OCI-M1 (cell line): ENCODE measurements around the gene MTUS2.
"Not testable (repeated sequence)": the region's sequence is repeated elsewhere in the genome, so short reads cannot be mapped to it uniquely, and the experiment has no call there.

Experiments used
- DNase-seq: peaks from one replicate; lab custom pipeline; 2025; lab: John Stamatoyannopoulos, UW

MTUS2 gene

DNA sequence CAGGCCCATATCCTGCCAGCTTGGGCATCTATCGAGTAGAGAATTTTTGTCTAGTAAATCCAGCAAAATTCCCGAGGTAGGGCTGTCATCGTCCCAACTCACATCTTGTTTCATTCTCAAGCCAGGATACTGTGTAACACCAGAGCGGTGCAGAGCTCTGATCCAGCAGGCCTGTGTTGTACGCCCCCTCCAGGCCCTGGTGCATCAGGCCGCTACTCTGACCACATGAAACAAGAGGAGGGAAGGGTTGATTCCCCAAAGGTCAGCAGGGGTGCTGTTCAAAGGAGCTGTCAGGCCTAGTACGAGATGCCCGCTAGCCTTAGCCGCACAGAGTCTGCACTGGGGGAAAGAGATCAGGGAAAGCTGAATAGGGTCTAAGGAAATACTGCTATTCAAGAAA is 499.3 kb downstream of the MTUS2 start:
- DNase-seq = no peak

DNA sequence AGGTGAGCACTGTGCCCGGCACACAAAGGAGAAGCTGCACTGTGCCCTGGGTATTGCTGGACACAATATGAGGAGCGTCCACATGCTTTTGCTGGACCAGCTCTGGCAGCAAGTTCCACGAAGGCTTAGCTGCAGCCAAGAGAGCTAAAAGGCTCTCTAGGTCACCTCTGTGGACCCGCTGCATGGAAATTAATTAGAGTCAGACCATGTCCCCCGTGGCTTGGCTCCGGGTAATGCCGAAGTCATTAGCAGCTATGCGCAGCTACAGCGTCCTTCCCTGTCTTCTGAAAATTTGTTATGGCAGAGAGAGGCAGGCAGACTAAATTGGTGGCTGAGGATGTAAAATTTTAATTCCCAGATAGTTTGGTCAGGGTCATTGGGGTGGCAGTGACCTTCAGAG is 503.8 kb downstream of the MTUS2 start:
- no peak for DNase-seq

DNA sequence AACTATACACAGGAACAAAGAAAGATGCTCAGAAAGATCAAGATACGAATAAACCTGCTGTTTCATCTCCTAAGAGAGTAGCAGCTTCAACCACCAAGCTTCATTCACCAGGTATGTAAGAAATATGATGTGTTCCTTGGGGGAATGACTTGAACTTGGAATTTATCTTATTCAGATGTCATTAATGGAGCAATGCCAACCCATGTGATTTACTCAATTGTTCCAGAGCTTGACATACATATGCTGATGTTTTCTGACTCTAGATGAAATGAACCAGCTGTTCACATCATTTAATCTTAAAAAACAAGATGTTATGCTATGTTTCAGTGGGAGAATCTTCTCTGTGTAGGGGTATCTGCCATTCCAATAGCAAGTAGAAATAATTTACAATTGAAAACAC is 504.5 kb downstream of the MTUS2 start:
- DNase-seq = no peak

DNA sequence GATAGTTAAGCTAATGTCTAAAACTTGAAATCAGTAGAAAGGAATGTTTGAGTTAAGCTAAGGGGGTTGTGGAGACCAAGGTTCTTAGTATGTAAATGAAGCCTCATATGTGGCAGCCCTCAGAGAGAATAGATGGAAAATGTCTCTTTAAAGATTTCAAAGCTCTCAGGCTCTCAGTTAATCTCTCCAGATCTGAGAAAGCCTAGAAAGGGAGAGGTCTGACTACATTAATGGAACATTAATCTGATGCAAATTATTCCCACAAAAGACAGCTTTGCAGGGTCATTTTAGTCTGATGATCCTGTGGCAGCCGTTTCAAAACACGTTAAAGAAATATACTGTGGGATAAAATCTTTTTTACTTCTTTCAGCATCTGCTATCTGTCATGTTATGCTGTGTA is 508.4 kb downstream of the MTUS2 start:
- no peak for DNase-seq

DNA sequence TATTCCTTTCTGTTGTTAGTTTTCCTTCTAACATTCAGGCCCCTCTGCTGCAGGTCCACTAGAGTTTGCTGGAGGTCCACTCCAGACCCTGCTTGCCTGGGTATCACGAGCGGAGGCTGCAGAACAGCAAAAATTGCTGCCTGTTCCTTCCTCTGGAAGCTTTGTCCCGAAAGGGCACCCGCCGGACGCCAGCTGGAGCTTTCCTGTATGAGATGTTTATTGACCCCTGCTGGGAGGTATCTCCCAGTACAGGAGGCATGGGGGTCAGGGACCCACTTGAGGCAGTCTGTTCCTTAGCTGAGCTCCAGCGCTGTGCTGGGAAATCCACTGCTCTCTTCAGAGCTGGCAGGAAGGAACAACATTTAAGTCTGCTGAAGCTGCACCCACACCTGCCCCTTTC is 516.2 kb downstream of the MTUS2 start:
- DNase-seq = no peak

DNA sequence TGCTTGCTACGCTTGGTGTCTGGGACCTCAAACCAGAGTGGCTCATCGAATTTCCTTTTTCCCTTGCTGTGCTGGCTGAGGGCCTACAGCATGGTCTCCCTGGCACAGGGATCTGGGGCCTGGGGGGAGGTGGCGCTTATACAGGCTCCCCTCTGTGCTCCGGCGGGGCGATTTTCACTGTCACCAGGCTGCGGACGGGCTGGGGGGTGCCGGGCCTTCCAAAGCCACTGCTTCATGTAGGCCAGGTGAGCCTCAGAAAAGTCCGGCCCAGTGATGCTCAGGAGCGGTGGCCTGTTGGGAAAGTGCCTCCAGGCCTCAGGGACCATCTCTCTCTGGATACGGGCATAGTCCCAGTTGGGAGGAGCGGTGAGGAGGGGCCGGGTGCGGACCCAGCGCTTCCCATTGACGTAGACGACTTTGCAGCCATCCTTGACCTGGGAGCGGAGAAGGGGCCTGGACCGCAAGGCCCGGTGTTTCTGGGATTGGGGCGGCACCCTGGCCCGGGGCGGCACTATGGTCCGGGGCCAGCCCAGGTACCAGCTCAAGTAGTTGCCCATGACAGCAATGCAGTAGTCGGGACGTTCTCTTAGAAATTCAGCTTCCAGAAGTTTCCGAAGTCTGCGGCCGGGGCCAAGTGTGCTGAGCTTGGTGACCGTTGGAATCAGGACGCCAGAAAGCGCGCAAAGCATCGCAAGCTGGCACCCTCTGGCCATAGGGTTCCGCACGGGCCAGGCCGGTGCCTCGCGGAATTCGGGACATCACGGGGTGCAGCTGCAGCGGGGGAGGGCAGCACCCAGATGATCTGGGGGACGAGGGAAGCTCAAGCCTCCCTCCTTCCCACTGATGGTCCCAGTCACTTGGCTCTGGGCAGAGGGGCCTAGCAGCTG is 519.5 kb downstream of the MTUS2 start:
- DNase-seq = no peak

DNA sequence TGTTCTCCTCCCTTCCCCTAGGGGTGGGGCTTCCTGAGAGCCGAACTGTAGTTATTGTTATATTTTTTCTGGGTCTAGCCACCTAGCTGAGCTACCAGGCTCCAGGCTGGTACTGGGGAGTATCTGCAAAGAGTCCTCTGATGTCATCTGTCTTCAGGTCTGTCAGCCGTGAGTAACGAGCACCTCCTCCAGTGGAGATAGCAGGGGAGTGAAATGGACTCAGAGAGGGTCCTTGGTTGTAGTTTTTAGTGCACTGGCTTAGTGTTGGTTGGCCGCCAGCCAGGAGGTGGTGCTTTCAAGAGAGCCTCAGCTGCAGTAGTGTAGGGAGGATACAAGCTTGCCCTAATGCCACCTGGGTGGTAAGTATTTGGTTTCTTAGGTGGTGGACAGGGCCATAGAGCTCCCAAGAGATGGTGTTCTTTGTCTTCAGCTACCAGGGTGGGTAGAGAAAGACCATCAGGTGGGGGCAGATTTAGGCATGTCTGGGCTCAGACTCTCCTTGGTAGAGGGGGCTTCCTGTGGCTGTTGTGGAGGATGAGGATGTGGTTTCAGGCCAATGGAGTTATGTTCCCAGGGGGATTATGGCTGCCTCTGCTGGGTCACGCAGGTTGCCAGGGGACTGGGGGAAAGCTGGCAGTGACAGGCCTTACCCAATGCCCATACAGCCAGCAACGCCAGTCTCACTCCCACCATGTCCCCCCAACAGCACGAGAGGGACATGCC is 525.9 kb downstream of the MTUS2 start:
- not testable (repeated sequence) for DNase-seq

DNA sequence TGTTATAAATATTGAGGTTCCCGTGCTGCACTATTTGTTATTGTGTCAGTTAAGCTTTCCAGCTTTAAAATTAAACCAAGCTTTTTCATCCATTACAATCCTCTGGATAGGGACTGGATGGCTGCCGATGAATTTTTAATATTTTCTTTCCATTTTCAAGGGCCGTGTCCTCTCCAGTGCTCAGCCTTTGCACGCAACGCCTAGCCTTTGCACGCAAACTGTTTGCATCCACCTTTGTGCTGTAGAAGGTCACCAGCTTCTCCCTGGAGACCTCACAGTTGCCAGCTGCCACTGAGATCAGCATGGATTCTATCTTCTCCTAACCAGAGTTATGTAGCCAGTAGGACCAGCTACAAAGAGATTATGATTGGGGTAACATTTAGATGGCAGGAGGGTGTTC is 534.9 kb downstream of the MTUS2 start:
- DNase-seq = no peak

DNA sequence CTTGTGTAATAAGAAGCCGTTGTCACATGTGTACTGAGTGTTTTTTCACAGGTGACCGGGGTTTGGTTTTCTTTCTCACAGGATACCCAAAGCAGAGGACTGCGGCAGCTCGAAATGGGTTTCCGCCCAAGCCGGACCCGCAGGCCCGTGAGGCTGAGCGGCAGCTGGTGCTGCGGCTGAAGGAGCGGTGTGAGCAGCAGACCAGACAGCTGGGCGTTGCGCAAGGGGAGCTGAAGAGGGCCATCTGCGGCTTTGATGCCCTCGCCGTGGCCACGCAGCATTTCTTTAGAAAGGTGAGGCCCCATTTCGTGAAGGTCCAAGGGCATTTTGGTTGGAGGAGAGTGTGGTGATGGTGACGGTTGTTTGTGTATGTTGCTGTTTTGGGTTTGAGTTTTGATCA is 539.0 kb downstream of the MTUS2 start:
- DNase-seq = no peak

DNA sequence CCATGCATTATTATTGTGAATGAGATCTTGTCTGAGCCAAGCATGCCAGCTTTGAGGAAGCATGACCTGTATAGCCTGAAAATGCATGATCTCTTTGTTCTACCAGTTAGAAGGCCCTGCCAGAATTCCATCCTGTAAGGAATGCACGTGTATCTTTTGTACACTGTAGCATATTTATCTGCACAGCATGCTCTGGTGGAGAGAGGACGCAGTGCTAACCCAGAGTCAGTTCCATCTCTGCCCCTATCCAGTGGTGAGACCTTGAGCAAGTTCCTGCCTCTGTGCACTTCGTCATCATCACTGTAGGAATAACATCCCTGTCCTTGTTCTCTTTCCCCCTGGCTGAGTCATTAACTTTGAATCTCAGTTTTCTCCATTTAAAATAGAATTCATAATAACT is 541.6 kb downstream of the MTUS2 start:
- no peak for DNase-seq

DNA sequence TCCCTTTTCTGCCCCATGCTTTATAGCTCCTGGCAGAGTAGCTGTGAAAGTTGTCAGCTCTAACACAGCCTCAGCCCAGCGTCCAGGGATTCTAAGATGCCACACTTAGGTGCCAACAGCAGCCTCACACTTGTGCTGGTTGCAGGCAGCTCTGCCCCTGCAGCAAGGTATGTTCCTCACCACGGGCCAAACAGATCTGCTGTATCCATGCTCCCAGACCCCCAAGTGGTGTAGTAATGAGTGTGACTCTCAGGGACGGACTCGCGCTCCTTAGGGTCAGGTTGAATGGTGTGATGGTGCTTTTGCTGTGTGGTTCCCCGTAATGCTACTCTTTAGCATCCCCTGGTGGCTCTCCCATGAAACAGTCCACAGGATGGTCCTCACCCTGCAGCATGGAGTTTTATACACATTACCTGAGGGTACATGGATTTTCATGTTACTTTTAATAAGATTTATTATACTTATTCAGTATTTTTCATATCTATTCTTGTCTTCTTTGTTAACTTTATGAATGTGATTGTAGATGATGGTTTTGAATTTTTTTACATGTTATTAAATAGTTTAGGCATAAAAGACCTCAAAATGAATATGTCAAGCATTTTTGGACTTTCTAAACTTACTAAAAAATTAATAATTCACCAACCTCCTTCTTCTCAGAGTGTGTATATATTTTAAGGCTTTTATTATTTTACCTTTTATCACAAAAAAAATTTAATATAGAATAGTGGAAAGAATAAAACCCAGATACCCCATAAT is 542.9 kb downstream of the MTUS2 start:
- DNase-seq = peak; percentile 51

DNA sequence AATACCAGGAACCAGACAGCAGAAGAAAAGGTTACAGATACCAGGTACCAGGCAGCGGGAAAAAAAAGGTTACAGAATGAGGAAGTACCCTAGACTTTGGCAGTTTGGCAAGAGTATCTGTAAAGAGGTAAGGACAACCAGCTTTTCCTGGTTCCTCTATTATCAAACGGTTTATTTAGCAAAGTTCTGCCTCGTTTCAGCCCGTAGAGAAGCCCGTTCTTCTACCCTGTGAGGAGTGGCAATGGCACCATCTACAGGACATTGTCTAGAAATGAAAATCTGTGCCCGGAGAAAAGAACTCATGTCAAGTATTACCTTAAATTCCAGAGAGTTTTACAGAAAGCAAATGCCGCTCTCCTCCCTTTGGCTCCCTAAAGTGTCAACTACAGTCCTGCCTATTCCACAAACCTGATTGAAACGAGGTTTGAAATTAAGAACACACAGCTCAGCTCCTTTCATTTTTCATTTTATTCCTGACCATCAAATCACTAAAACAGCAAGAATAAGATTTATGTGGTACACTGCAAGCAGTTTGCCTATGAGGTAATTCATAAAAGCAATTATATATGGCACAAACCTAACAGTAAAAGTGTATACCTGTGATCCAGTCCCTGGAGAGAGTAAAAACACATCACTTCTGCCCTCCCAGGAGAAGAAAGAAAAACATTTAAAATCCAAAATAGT is 549.1 kb downstream of the MTUS2 start:
- peak; percentile 76 for DNase-seq

DNA sequence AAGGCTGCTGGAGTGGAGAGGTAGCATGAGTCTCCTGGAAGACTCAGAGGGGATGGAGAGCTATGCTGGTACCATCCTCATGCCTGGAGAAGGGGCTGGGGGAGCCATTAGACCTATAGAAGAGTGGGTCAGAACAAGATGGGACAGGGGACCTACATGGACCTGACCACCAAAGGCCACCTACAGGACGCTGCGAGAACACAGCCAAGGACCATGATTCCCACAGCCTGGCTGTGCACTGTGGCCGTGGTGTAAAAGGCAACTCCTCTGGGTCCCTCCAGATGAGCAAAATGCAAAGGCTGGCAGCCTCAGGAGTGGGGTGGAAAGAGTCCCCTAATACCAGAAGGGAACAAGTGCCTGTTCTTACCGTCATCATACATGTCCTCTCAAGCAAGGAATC is 559.1 kb downstream of the MTUS2 start:
- DNase-seq = no peak

DNA sequence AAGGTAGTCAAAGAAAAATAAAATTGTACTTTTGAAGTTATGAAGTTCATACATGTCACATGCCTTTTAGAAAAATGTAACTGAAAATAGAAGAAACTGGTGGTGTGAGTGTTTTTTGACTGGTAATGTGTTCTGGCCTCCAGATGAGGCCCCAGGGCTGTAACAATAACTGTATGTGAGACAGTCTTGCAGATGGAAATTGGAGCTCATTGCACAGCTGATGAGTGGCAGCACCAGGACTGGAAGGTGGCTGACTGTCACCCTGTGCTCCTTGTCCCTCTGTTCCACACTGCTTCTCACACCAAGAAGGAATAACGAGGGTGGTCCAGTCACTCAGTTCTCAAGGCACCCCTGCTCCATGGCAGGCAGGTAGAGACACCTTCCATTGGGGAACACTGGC is 559.7 kb downstream of the MTUS2 start:
- no peak for DNase-seq

DNA sequence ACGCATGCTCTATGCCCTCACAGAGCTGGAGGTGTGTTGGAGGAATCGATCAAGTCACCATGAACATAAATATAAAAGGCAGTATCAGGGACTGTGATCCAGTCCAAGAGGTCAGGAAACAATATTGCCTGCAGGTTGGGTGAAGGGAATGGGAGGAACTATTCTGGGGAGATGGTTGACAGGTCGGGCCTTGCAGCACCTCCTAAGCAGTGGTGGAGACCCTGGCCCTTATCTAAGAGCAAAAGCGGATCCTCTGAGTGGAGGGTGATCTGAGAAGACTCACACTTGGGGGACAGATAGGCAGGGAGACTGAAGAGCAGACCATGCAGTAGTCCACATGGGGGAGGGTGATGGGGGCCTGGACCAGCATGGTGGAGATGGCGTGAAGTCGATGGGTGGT is 561.9 kb downstream of the MTUS2 start:
- DNase-seq = no peak

DNA sequence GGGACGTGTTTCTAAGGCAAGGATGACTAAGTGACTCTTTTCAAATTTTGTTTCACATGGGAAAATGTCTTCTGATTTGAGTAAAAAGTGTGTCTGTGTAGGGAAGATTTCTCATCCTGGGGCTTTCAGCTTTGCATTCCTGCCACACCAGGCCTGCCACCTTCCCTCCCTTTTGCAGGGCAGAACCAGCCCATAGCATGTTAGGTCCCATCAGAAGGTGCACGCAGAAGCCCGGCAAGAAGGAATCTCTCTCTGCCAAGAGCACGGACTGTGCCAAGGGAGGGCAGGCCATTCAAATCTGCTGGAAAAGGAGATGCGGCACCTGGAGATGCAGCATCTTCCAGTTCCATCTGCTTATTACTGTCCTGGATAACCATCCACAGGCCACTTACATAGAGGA is 563.3 kb downstream of the MTUS2 start:
- no peak for DNase-seq

DNA sequence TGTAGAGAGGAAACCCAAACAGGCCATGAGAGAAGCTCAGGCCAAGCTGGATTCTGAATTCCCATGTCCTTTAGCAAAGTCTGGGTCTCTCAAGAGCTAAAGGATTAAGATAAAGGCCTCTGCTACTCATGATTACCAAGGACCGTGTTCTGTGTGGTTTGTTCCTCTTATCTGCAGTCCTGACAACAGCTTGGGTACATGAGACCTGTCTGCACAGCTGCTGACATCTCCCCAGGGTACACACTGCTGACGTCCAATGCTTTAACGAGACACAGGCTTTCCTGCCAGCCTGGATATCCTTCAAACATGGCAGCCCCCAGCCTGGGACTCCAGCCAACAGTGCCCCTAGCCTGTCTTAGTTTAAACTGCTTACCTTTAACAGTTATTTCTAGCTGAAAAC is 564.3 kb downstream of the MTUS2 start:
- peak; percentile 69 for DNase-seq

DNA sequence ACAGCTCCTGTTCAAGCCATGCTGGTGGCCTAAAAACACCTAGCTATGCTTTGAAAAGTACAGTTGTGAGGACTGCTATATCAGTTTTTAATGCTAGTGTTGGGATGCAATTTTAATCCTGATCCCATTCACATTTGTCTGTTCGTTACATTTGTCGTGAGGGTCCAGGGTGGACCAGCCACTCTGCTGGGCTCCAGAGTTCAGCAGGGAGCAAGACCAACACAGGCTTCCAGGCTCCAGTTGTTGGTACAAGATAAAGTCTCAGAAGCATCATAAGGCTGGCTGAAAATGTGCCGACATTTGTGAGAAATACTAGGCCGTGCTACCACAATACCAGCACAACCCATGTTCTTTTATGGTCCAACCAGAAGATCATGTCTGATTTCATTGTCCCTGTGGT is 564.7 kb downstream of the MTUS2 start:
- DNase-seq = no peak

DNA sequence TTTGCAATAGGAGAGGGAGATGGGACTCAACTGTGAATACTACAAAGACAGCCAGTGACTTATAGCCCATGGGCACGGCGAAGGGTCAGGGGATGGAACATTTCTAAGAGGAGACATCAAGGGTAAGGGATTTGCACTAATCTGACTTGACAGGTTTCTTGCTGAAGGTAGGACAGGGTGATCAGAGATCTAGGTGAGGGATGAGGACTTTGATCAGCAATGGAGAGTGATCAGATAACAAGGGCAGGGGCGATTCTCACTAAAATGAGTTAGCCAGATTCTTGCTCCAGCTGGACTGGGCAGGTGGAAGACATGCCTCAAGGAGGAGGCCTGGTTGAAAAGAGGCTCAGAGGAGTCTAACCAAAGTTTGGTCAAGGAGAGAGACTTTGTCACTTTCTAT is 566.1 kb downstream of the MTUS2 start:
- no peak for DNase-seq

DNA sequence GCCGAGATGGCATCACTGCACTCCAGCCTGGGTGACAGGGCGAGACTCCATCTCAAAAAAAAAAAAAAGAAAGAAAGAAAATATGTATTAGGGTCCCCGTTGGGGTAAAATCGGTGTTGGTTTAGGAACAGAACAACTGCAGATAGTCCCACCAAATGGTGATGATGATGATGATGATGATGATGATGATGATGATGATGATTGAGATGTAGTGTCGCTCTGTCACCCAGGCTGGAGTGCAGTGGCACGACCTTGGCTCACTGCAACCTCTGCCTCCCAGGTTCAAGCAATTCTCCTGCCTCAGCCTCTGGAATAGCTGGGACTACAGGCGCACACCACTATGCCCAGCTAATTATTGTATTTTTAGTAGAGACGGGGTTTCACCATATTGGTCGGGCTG is 570.5 kb downstream of the MTUS2 start:
- not testable (repeated sequence) for DNase-seq

DNA sequence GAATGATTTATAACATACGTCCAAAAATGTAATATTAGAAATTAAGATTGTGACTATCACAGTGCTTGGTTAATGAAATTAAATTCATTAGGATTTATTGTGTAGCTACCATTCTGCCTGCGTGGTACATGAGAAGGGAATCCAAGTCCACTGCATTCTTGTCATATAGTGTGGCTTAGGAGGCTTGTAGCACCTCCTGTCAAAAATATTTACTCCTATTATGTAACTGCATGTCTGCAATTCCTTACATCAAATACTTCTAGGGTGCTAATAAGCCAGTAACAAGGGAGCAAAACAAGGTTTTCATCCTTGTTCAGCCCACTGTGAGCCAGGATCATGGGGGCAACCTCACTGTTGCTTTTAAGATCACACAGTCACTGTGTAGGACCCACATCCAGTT is 576.3 kb downstream of the MTUS2 start:
- no peak for DNase-seq

DNA sequence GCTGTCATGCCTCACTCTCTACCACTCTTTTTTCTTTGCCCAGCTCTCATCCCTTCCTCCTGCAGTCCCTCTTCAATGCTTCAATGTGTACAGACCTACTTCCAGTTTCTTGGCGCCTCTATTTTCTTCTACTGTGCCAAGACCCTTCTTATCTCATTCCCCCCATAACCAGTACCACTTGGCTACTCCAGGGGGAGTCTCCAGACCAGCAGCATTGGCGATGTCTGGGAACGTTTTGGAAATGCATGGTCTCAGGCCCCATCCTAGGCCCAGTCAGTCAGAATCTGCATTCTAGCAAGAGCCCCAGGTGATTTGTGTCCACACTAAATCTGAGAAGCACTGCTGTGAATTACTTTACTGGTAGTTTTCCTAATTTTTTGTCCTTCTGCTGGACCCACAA is 577.1 kb downstream of the MTUS2 start:
- no peak for DNase-seq
